Astrocyte of the spinal cord (primary cell): ENCODE results near the gene NEAT1.

Experiments
- DNase-seq: peaks from one replicate; pipeline ENCODE4 v3.0.0; 2011; ENCODE audit warnings: low read depth, low spot score
- H3K4me3 ChIP-seq: 2 replicates; pipeline ENCODE4 v1.5.1; 2011; ENCODE audit warnings: low read depth, mild to moderate bottlenecking, low read length, moderate library complexity
- CTCF ChIP-seq: IDR thresholded peaks from 2 replicates; pipeline ENCODE4 v1.5.1; 2012; ENCODE audit warnings: low read depth, mild to moderate bottlenecking, low read length, inconsistent platforms
- in situ Hi-C: cut with HindIII; loops from 2 replicates; pipeline ENCODE4 v1.10.0; 2017; ENCODE audit warnings: low sequenced_read_pairs

Gene NEAT1

GRCh38 chr11:65419772-65420481, 2.7 kb upstream of the NEAT1 start:
- peak; percentile 94 for DNase-seq
- no peak for TF ChIP-seq CTCF
- in situ Hi-C loops: loop anchor here (5.0 kb wide), 1 partner anchor 77 kb away; the partner anchor contains the start of gene MALAT1
- H3K4me3 ChIP-seq: no peak overlapping the region

- no peak overlapping the region for H3K4me3 ChIP-seq
- in situ Hi-C loops: loop anchor here (5.0 kb wide), 1 partner anchor 77 kb away; the partner anchor contains the start of gene MALAT1
- DNase-seq: peak; percentile 10
- no peak for TF ChIP-seq CTCF
Measured at GRCh38 chr11:65420506-65420905, 2.1 kb upstream of the NEAT1 start.

GRCh38 chr11:65420979-65421793, 1.4 kb upstream of the NEAT1 start:
- in situ Hi-C loops: loop anchor here (5.0 kb wide), 1 partner anchor 76 kb away; the partner anchor contains the start of gene MALAT1

GRCh38 chr11:65421794-65422632, 585 bp upstream of the NEAT1 start:
- DNase-seq: peak; percentile 98
- peak overlapping the region; percentile 95 for H3K4me3 ChIP-seq
- in situ Hi-C loops: loop anchor here (5.0 kb wide), 1 partner anchor 75 kb away; the partner anchor contains the start of gene MALAT1
- no peak for TF ChIP-seq CTCF

More at GRCh38 chr11:65420979-65421793, 1.4 kb upstream of the NEAT1 start:
- DNase-seq: peak; percentile 97
- TF ChIP-seq CTCF: no peak
- peak overlapping the region; percentile 45 for H3K4me3 ChIP-seq

GRCh38 chr11:65423516-65424204, 1.1 kb downstream of the NEAT1 start:
- DNase-seq: peak; percentile 37
- H3K4me3 ChIP-seq: peak overlapping the region; percentile 95
- in situ Hi-C loops: loop anchor here (5.0 kb wide), 1 partner anchor 74 kb away; the partner anchor contains the start of gene MALAT1
- no peak for TF ChIP-seq CTCF
